Transverse colon (tissue), 4 donors: Measurements from ENCODE around the gene GTF3C1. TPM values are rescaled to one million over a fixed set of nuclear protein-coding genes. Genes with fewer than 3 reads are reported as not detected.

Experiments used
- DNase-seq: peaks from one replicate; pipeline ENCODE4 v3.0.0-alpha.2; 2019
- H3K27ac ChIP-seq, 4 donors: fragments of 200-600 bp; sonication (generic); 2 replicates each; pipeline ENCODE4 v1.5.1; 2016 to 2018; ENCODE audit warnings: inconsistent platforms in 4 of 4
- H3K27me3 ChIP-seq: fragments of 200-600 bp; sonication (generic); 2 replicates; pipeline ENCODE4 v1.5.1; 2017; ENCODE audit warnings: inconsistent platforms
- H3K36me3 ChIP-seq, 4 donors: fragments of 200-600 bp; sonication (generic); 2 replicates each; pipeline ENCODE4 v1.5.1; 2017 to 2019; ENCODE audit warnings: inconsistent platforms in 4 of 4
- H3K4me1 ChIP-seq, 4 donors: fragments of 200-600 bp; sonication (generic); 2 replicates each; pipeline ENCODE4 v1.5.1; 2017 to 2020; ENCODE audit warnings: inconsistent platforms in 4 of 4
- H3K4me3 ChIP-seq, 4 donors: fragments of 200-600 bp; sonication (generic); 1 replicate in 1 of 4; 2 replicates in 3 of 4; pipeline versions ENCODE4 v1.5.1 to v1.6.1; 2017 to 2019; ENCODE audit warnings: inconsistent platforms in 4 of 4
- H3K9me3 ChIP-seq, 2 donors: fragments of 200-600 bp; sonication (generic); 2 replicates each; pipeline ENCODE4 v1.5.1; 2017 to 2019; ENCODE audit warnings: inconsistent platforms in 2 of 2
- EP300 ChIP-seq: sonication (generic); formaldehyde crosslinking; IDR thresholded peaks from one replicate; pipeline ENCODE4 v1.6.1; 2017; ENCODE audit warnings: antibody characterized with exemption, low read depth
- POLR2A ChIP-seq: fragments of 450-650 bp; IDR thresholded peaks from one replicate; pipeline ENCODE4 v1.6.1; 2016; ENCODE audit warnings: antibody characterized with exemption, mild to moderate bottlenecking, moderate library complexity
- POLR2AphosphoS5 ChIP-seq, 3 donors: sonication (generic); formaldehyde crosslinking; IDR thresholded peaks; one replicate each; pipeline ENCODE4 v1.6.1; 2016; ENCODE audit warnings: antibody characterized with exemption in 3 of 3
- WGBS, 2 donors: methylation state at CpG; one replicate each; pipeline ENCODE4 v1.1.5; 2018; ENCODE audit warnings: low coverage in 1 of 2; 5-methylcytosine and 5-hydroxymethylcytosine counted together
- in situ Hi-C, 4 donors: fragments of 200-750 bp; cut with MboI; loops; one replicate each; pipeline versions ENCODE4 v1.15.0 to v1.15.1; 2017; ENCODE audit warnings: low sequenced_read_pairs in 3 of 4, low pct_ligation_motif_present in 1 of 4, low pct_unique_long_range_greater_than_20kb in 1 of 4
- intact Hi-C: fragments of 100-400 bp; cut with DNase I; formaldehyde crosslinking; loops from one replicate; pipeline ENCODE4 v1.15.1; 2023; ENCODE audit warnings: low total_unique reads
- total RNA-seq, 4 donors: library from RNA; depleted of rRNA; stranded (reverse); fragments of >200 nt; gene quantifications; one replicate each; pipeline ENCODE4 v1.1.0, GENCODE V29; 2016
- TF ChIP-seq, protein P1 (sequence below), 5 experiments: fragments of 200-600 bp in 3 of 5; fragments of 450-650 bp in 2 of 5; sonication (generic) in 3 of 5; IDR thresholded peaks; 1 replicate in 2 of 5; 2 replicates in 3 of 5; pipeline ENCODE4 v1.5.1; 2016 to 2017; ENCODE audit warnings: antibody characterized with exemption in 5 of 5, inconsistent platforms in 3 of 5, mild to moderate bottlenecking in 2 of 5, moderate library complexity in 1 of 5

The GTF3C1 gene
- total RNA-seq, 4 donors from 2014 or later = 49.6 to 129 (median 60.1) TPM

DNA sequence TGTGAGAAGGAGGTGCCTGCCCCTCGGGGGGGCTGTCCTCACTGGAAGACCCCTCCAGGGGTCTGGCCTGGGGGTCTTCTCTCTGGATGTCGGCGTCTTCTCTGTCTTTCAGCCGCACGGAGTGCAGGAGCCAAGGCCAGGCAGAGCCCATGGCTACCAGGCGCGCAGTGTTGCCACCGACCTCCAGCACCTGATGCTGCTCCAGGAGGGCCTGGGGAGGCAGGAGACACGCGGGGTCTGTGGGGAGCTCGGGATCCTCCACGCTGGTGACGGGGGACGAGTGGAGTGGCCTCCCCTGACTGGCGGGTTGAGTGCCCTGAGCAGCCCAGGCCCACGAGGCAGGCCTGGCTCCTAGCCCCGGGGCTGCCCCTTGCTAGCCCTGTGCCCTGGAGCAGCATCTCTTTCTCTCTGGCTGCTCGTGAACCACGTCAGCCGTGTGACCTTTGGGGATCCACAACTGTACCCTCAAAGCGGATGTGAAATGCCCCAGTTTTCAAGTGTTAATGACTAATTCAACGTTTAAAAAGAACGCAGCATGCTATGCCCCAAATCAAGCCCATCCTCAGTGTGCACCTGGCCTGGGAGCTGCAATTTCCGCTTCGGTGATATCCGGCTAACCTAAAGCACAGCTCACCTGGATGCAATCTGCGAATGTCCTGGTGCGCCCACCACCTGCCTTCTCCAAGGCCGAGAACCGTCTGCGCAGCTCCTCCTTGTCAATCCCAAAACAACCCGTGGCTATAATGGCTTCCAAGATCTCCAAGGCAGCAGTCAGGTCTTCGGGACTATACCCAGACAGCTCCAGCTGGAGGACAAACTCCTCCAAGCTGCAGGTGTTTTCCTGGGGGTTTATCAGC is 84.9 kb downstream of the GTF3C1 start:
- Histone ChIP-seq H3K4me3 (no peak overlapping the region), H3K4me1 (no peaks in the 10 kb centered on the region), H3K9me3 (no peaks in the 10 kb centered on the region), H3K27me3 (no peaks in the 10 kb centered on the region), H3K36me3 (peaks cover 0 to 69% (median 34%) of the 10 kb centered on the region in 4 donors), H3K27ac (no peak overlapping the region)
- DNase-seq = no peak
- intact Hi-C loops = no loop called here
- in situ Hi-C loops = no loop called here
- WGBS, 2 donors = 89 to 92% methylated on average over 10 to 33 of the region's 33 CpGs
- TF ChIP-seq EP300 = no peak
- TF ChIP-seq POLR2AphosphoS5 (IDR thresholded peaks at IDR 0.05) = no peak
- TF ChIP-seq, protein P1, sequence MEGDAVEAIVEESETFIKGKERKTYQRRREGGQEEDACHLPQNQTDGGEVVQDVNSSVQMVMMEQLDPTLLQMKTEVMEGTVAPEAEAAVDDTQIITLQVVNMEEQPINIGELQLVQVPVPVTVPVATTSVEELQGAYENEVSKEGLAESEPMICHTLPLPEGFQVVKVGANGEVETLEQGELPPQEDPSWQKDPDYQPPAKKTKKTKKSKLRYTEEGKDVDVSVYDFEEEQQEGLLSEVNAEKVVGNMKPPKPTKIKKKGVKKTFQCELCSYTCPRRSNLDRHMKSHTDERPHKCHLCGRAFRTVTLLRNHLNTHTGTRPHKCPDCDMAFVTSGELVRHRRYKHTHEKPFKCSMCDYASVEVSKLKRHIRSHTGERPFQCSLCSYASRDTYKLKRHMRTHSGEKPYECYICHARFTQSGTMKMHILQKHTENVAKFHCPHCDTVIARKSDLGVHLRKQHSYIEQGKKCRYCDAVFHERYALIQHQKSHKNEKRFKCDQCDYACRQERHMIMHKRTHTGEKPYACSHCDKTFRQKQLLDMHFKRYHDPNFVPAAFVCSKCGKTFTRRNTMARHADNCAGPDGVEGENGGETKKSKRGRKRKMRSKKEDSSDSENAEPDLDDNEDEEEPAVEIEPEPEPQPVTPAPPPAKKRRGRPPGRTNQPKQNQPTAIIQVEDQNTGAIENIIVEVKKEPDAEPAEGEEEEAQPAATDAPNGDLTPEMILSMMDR (IDR thresholded peaks at IDR 0.05) = no peak
- no peak for TF ChIP-seq POLR2A

DNA sequence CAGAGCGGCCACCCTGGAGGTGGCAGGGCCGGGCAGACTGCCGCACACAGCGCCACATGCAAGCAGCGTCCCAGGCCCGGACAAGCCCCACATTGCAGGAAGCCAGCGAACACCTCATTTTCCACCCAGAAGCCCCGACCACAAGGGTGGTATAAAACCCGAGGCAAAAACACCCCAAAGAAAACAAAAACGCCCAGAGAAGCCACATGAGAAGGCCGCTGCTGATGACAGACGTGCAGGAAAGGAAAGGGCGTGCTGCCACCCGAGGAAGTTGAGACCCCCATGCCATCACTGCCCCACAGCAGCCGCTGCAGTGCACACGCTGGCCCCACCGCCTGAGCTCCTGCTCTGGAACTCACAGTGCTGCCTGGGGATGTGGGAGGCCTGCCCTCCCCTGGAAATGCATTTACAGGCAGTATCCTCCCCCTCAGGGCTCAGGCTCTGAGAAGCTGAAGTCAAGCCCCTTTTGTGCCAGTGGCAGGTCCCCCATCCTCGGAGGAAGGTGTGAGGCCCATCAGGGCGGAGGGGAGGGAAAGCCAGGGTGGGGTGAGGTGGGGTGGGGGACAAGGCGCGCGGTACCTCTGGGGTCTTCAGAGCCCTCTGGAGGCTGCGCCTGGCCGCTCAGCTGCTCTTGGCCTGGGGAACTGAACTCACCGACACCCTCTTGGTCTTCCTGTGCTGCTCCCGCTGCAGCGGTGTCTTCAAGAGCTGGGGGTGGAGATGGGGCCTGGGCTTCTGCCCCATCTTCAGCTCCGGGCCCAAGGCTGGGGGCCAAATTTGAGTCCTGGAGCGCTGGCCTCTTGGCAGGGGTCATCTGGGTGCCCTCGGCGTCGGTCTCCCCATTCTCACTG is 85.7 kb downstream of the GTF3C1 start:
- TF ChIP-seq, protein P1 (IDR thresholded peaks at IDR 0.05) = no peak
- TF ChIP-seq POLR2AphosphoS5 (IDR thresholded peaks at IDR 0.05) = no peak
- no peak for TF ChIP-seq EP300
- TF ChIP-seq POLR2A = no peak
- no peak for DNase-seq
- Histone ChIP-seq H3K9me3 (no peaks in the 10 kb centered on the region), H3K36me3 (peaks cover 0 to 62% (median 31%) of the 10 kb centered on the region in 4 donors), H3K4me3 (no peak overlapping the region), H3K4me1 (no peaks in the 10 kb centered on the region), H3K27ac (no peak overlapping the region), H3K27me3 (no peaks in the 10 kb centered on the region)
- WGBS, 2 donors = 90% methylated on average over 32 of the region's 32 CpGs; no CpG with 5 or more reads in 1 of the 2 donors
- intact Hi-C loops = no loop called here
- in situ Hi-C loops = no loop called here

DNA sequence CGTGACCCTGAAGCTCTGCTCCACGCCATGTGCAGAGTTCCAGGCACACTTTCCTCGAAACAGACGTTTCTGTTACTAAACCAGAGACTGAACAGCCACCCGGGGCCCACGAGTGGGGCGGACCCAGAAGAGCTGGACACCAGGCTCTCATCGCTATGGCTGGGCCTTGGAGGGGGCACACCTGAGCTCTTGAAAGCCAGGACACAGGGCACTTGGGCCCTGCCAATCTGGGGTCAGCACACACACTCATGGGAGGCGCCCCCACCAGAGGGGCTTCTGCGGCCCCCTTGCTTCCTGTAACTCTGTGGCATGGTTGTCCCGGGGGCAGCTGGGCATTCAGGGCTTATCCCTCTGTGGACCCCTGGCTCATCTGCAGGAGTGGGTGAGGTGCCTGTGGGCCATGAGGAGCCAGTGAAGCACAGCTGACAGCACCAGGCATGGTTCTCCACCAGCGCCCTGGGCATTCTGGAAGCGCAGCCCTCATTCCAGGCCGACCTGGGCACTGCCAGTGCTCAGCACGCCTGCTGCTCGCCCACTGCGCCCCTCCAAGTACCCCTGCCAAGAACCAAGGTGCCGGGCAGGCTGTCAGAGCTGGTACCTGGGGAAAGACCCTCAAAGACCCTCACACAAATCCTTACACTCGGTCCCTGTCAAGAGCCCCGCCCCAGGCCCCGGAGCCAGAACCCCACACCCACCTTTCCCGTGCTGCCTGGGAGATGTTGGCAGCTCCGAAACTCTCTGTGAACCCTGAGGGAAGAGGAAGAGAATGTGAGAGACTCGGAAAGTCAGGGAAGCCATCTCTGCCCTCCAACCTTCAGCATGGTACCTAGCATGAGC is 86.6 kb downstream of the GTF3C1 start:
- TF ChIP-seq, protein P1 (IDR thresholded peaks at IDR 0.05) = no peak
- TF ChIP-seq EP300 = no peak
- Histone ChIP-seq H3K4me3 (no peak overlapping the region), H3K4me1 (no peaks in the 10 kb centered on the region), H3K27me3 (no peaks in the 10 kb centered on the region), H3K36me3 (peaks cover 0 to 54% (median 26%) of the 10 kb centered on the region in 4 donors), H3K27ac (no peak overlapping the region), H3K9me3 (no peaks in the 10 kb centered on the region)
- no peak for DNase-seq
- in situ Hi-C loops = no loop called here
- intact Hi-C loops = no loop called here
- 92% methylated on average over 24 of the region's 24 CpGs; no CpG with 5 or more reads in 1 of the 2 donors for WGBS, 2 donors
